Endothelial cell of umbilical vein (primary cell): ENCODE measurements around the gene ZNF365. TPM values are rescaled to one million over a fixed set of nuclear protein-coding genes. Genes with fewer than 3 reads are reported as not detected.

Experiments
- BruUV-seq: library from RNA; stranded (reverse); fragments of 400-500 nt; replicated peaks from 2 replicates; lab custom pipeline; 2021; lab: Mats Ljungman, UMichigan
- CTCF ChIA-PET: fragments of 300-600, 350-600 bp; sonication (Branson Sonifier 250); formaldehyde crosslinking; loops from one replicate; lab custom pipeline; 2021; ENCODE audit warnings: antibody characterized with exemption, inconsistent platforms; lab: Charles Lee
- POLR2A ChIA-PET: fragments of 300-600, 350-600 bp; sonication (Branson Sonifier 250); formaldehyde crosslinking; loops from one replicate; lab custom pipeline; 2021; ENCODE audit warnings: antibody characterized with exemption, inconsistent platforms; lab: Charles Lee
- DNase-seq: peaks from one replicate; pipeline ENCODE4 v3.0.0-alpha.2; 2011; ENCODE audit warnings: low read depth, low spot score
- FAIRE-seq: peaks from 2 replicates; lab custom pipeline; 2011; peaks lifted over from hg19 to GRCh38; lab: Jason Lieb, UNC
- H2AFZ ChIP-seq: 2 replicates; pipeline ENCODE4 v1.6.0; 2012; ENCODE audit warnings: low read depth, low read length, control low read depth, inconsistent platforms
- H3K27ac ChIP-seq: 2 replicates; pipeline ENCODE4 v1.5.1; 2011; ENCODE audit warnings: low read depth, mild to moderate bottlenecking, control low read depth, low read length, moderate library complexity; ENCODE audit not compliant: insufficient read depth
- H3K27me3 ChIP-seq, 2 experiments: 2 replicates each; pipeline versions ENCODE4 v1.6.0 to v1.6.1; 2011; ENCODE audit warnings: low read length in 2 of 2, mixed read lengths in 1 of 2; ENCODE audit not compliant: control insufficient read depth in 2 of 2, insufficient read depth in 2 of 2
- H3K36me3 ChIP-seq, 2 experiments: 2 replicates in 1 of 2; 3 replicates in 1 of 2; pipeline ENCODE4 v1.5.1; 2011; ENCODE audit warnings: low read length in 2 of 2, mild to moderate bottlenecking in 1 of 2, moderate library complexity in 1 of 2; ENCODE audit not compliant: control insufficient read depth in 2 of 2, insufficient read depth in 2 of 2; ENCODE audit errors: extremely low read depth in 1 of 2
- H3K4me1 ChIP-seq: 3 replicates; pipeline ENCODE4 v1.5.1; 2011; ENCODE audit warnings: mild to moderate bottlenecking, low read length; ENCODE audit not compliant: control insufficient read depth, insufficient read depth; ENCODE audit errors: extremely low read depth
- H3K4me2 ChIP-seq: 2 replicates; pipeline ENCODE4 v1.6.1; 2011; ENCODE audit warnings: low read length, control low read depth, mixed read lengths; ENCODE audit not compliant: insufficient read depth
- H3K4me3 ChIP-seq, 3 experiments: fragments of 200-600 bp in 1 of 3; sonication (generic), shearing (Covaris generic) in 1 of 3; replicated peaks in 1 of 3; 2 replicates each; pipeline ENCODE4 v1.5.1; 2011 to 2016; ENCODE audit warnings: control low read depth in 3 of 3, low read length in 3 of 3, mild to moderate bottlenecking in 2 of 3, inconsistent platforms in 1 of 3, low read depth in 1 of 3, moderate library complexity in 1 of 3; ENCODE audit not compliant: insufficient read depth in 1 of 3
- H3K79me2 ChIP-seq: 2 replicates; pipeline ENCODE4 v1.6.0; 2012; ENCODE audit warnings: low read length, inconsistent platforms; ENCODE audit not compliant: control insufficient read depth, insufficient read depth
- H3K9ac ChIP-seq: replicated peaks from 2 replicates; pipeline ENCODE3; 2011; ENCODE audit warnings: low read length, control low read depth; ENCODE audit not compliant: insufficient read depth; ENCODE audit errors: extremely low read depth
- H3K9me1 ChIP-seq: replicated peaks from 3 replicates; pipeline ENCODE4 v1.6.0; 2011; ENCODE audit warnings: mild to moderate bottlenecking, low read length; ENCODE audit not compliant: control insufficient read depth, insufficient read depth; ENCODE audit errors: extremely low read depth
- H3K9me3 ChIP-seq: replicated peaks from 2 replicates; pipeline ENCODE4 v1.5.1; 2012; ENCODE audit warnings: low read length, inconsistent platforms; ENCODE audit not compliant: control insufficient read depth, insufficient read depth
- H4K20me1 ChIP-seq: replicated peaks from 2 replicates; pipeline ENCODE3; 2011; ENCODE audit warnings: mild to moderate bottlenecking, low read length; ENCODE audit not compliant: control insufficient read depth, insufficient read depth; ENCODE audit errors: extremely low read depth
- CTCF ChIP-seq, 2 donors: IDR thresholded peaks; 1 replicate in 1 of 2; 2 replicates in 1 of 2; pipeline ENCODE4 v1.5.1; 2011; ENCODE audit warnings: low read length in 2 of 2, mild to moderate bottlenecking in 2 of 2, moderate library complexity in 2 of 2, control low read depth in 1 of 2, inconsistent platforms in 1 of 2, low read depth in 1 of 2; ENCODE audit not compliant: insufficient read depth in 1 of 2; ENCODE audit errors: extremely low read depth in 1 of 2
- EZH2 ChIP-seq: IDR thresholded peaks from 2 replicates; pipeline ENCODE4 v1.6.1; 2012; ENCODE audit warnings: borderline replicate concordance, low read depth, mild to moderate bottlenecking, moderate library complexity, low read length, inconsistent platforms; ENCODE audit not compliant: severe bottlenecking
- FOS ChIP-seq: IDR thresholded peaks from 2 replicates; pipeline ENCODE4 v1.6.1; 2011; ENCODE audit warnings: mild to moderate bottlenecking, low read length, moderate library complexity, borderline replicate concordance; ENCODE audit not compliant: insufficient read depth
- GATA2 ChIP-seq: IDR thresholded peaks from 2 replicates; pipeline ENCODE4 v1.7.0; 2011; ENCODE audit warnings: low read depth, mild to moderate bottlenecking, moderate library complexity, mixed read lengths, low read length; ENCODE audit not compliant: insufficient read length, insufficient read depth
- JUN ChIP-seq: IDR thresholded peaks from 2 replicates; pipeline ENCODE4 v1.6.1; 2011; ENCODE audit warnings: borderline replicate concordance, low read depth; ENCODE audit not compliant: insufficient read length, insufficient read depth
- MAX ChIP-seq: IDR thresholded peaks from 2 replicates; pipeline ENCODE4 v1.6.1; 2011; ENCODE audit not compliant: insufficient read depth, insufficient read length
- MYC ChIP-seq: IDR thresholded peaks from one replicate; pipeline ENCODE4 v1.6.1; 2011; ENCODE audit warnings: mild to moderate bottlenecking, low read depth, low read length
- POLR2A ChIP-seq: IDR thresholded peaks from 2 replicates; pipeline ENCODE4 v1.6.1; 2012; ENCODE audit warnings: low read depth, mild to moderate bottlenecking, control low read depth, low read length
- POLR2AphosphoS5 ChIP-seq: IDR thresholded peaks from 2 replicates; pipeline ENCODE4 v1.6.1; 2012; ENCODE audit warnings: low read depth, mild to moderate bottlenecking, control low read depth, low read length, moderate library complexity; ENCODE audit not compliant: insufficient read depth
- dilution Hi-C: fragments of 300-500 bp; cut with MboI; formaldehyde crosslinking; loops from one replicate; pipeline ENCODE4 v1.15.0; 2019; ENCODE audit warnings: low sequenced_read_pairs; ENCODE audit not compliant: extremely low pct_ligation_motif_present
- intact Hi-C: fragments of 100-400 bp; cut with micrococcal nuclease; formaldehyde crosslinking; loops from one replicate; pipeline ENCODE4 v1.10.0; 2022
- polyA plus RNA-seq, 4 experiments: library from polyadenylated mRNA; depleted of rRNA in 3 of 4; stranded (reverse) in 3 of 4; unstranded in 1 of 4; fragments of >200 nt; gene quantifications; 2 replicates each; pipeline versions ENCODE4 v1.2.1 to v1.2.3, GENCODE V29; 2011 to 2012; ENCODE audit warnings: missing spikeins in 1 of 4
- total RNA-seq: library from RNA; stranded (reverse); gene quantifications from 2 replicates; pipeline ENCODE4 v1.2.3, GENCODE V29; 2021

Gene ZNF365
- total and polyA plus RNA-seq, 2 donors (not counting 3 experiments of a cell fraction or from before 2014, with no cell fraction given): 1.3 to 2.9 TPM

- FAIRE-seq: no peak
- no peak for TF ChIP-seq FOS
- no peak for TF ChIP-seq JUN
- no peak for TF ChIP-seq POLR2A
- TF ChIP-seq EZH2: no peak
- no peak for TF ChIP-seq MYC
- no peak for TF ChIP-seq MAX
- TF ChIP-seq GATA2: no peak
- TF ChIP-seq POLR2AphosphoS5: no peak
- no peak for TF ChIP-seq CTCF (IDR thresholded peaks at IDR 0.05; ENCODE audit: extremely low read depth in 1 of 2, insufficient read depth in 1 of 2, low read depth in 1 of 2, low read length in 2 of 2)
- POLR2A ChIA-PET: no interaction called here
- no peak for DNase-seq
- H3K4me3 ChIP-seq: no peak overlapping the region
- H4K20me1 ChIP-seq: no peaks in the 10 kb centered on the region
- dilution Hi-C loops (no loop called here), intact Hi-C loops (no loop called here)
- H3K9me1 ChIP-seq: no peaks in the 10 kb centered on the region
- H2AFZ ChIP-seq: no peak overlapping the region
- BruUV-seq: no TSS peak
- H3K36me3 ChIP-seq: no peaks in the 10 kb centered on the region
- H3K79me2 ChIP-seq: no peaks in the 10 kb centered on the region
- H3K4me1 ChIP-seq: peaks cover 3% of the 10 kb centered on the region
- no peaks in the 10 kb centered on the region for H3K27me3 ChIP-seq
- no peak overlapping the region for H3K9ac ChIP-seq
- no peak overlapping the region for H3K4me2 ChIP-seq
- H3K9me3 ChIP-seq: no peaks in the 10 kb centered on the region
- CTCF ChIA-PET: interaction anchor here (0.8 to 1.6 kb wide), 2 partner anchors 11 to 12 kb away, joined by 4 to 6 read pairs; no protein-coding TSS in a partner anchor
- no peak overlapping the region for H3K27ac ChIP-seq
Measured at GRCh38 chr10:62426086-62426485, 51.9 kb downstream of the ZNF365 start.
